ENCODE results near the gene PLEKHA8. TPM values are rescaled to one million over a fixed set of nuclear protein-coding genes. Genes with fewer than 3 reads are reported as not detected.

Gene PLEKHA8
- total RNA-seq, 1 donor from 2014 or later, result 62.7 TPM

DNA sequence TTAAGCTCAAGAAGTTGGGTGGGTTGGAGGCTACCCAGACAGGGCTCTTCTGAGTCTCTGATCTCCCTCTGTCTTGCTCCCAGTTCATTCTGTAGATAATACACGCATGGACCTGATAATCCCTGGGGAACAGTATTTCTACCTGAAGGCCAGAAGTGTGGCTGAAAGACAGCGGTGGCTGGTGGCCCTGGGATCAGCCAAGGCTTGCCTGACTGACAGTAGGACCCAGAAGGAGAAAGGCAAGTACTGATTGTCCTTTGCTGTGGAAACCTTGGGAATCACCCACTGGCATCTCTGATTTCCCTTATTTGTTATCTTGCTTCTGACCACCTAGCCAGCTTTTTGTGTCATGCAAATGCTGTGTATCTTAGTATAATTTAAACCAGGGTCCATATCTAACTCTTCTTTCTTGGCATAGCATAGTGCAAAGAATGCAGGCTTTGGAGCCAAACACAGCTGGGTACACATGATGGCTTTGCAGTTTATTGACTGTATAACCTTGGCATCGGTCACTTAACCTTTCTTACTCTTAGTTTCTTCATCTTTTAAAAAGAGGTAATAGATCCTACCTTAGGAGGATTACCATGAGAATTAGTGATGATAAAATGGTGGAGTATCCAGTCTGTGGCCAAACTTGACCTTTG, 18.0 kb downstream of the PLEKHA8 start:
- Histone ChIP-seq H3K36me3 (peaks cover 22% of the 10 kb centered on the region), H2AFZ (replicated peaks) (no peak overlapping the region), H3K4me3 (no peak overlapping the region), H4K20me1 (ENCODE audit: low read depth) (peaks cover 48% of the 10 kb centered on the region), H3K4me2 (no peak overlapping the region), H3K79me2 (ENCODE audit: low read depth) (peaks cover 33% of the 10 kb centered on the region), H3K27me3 (no peaks in the 10 kb centered on the region), H3K9ac (no peak overlapping the region), H3F3A (ENCODE audit: low read depth) (no peaks in the 10 kb centered on the region), H3K4me1 (no peaks in the 10 kb centered on the region), H3K9me3 (ENCODE audit: low read depth) (no peaks in the 10 kb centered on the region), H3K27ac (no peak overlapping the region)
- Mint-ChIP-seq H3K27me3 (ENCODE audit: insufficient read depth, low read depth) (peaks cover 2% of the 10 kb centered on the region), H3K27ac (no peak overlapping the region), H3K4me1 (no peaks in the 10 kb centered on the region), H3K4me3 (no peak overlapping the region), H3K36me3 (peaks cover 49% of the 10 kb centered on the region), H3K9me3 (peaks cover 3% of the 10 kb centered on the region)
- no peak for TF ChIP-seq CTCF (IDR thresholded peaks at IDR 0.05)
- TF ChIP-seq EZH2phosphoT487 (IDR thresholded peaks at IDR 0.05), result no peak
- TF ChIP-seq EZH2 (IDR thresholded peaks at IDR 0.05), result no peak
- no peak for DNase-seq (ENCODE audit: low spot score)

DNA sequence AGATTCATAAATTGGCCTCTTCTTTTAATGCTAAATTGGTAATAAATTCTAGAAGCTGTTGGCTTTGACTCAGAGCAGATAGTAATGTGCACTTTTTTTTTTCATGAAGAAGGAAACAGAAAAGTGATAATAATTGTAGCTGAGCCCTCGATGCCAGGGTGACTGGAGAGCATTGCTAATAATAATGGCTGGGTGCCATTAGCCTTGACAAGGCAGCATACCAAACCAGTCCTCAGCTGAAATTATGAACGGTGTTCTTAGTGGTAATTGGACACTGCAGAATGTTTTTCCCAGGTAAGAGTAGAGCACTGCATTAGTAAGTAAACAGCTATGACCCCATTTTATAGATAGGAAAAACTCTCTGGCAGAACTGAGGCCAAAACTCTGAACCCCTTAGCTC, 18.9 kb downstream of the PLEKHA8 start:
- Mint-ChIP-seq H3K4me3 (no peak overlapping the region), H3K9me3 (no peaks in the 10 kb centered on the region), H3K27me3 (ENCODE audit: insufficient read depth, low read depth) (peaks cover 2% of the 10 kb centered on the region), H3K36me3 (peaks cover 48% of the 10 kb centered on the region), H3K27ac (no peak overlapping the region), H3K4me1 (no peaks in the 10 kb centered on the region)
- H3F3A ChIP-seq (ENCODE audit: low read depth), result no peaks in the 10 kb centered on the region
- H3K9ac ChIP-seq, result no peak overlapping the region
- no peak overlapping the region for H3K27ac ChIP-seq
- H3K9me3 ChIP-seq (ENCODE audit: low read depth), result no peaks in the 10 kb centered on the region
- no peaks in the 10 kb centered on the region for H3K4me1 ChIP-seq
- TF ChIP-seq EZH2 (IDR thresholded peaks at IDR 0.05), result no peak
- TF ChIP-seq CTCF (IDR thresholded peaks at IDR 0.05), result no peak
- TF ChIP-seq EZH2phosphoT487 (IDR thresholded peaks at IDR 0.05), result no peak
- H3K36me3 ChIP-seq, result peaks cover 22% of the 10 kb centered on the region
- H3K27me3 ChIP-seq, result no peaks in the 10 kb centered on the region
- H3K79me2 ChIP-seq (ENCODE audit: low read depth), result peaks cover 24% of the 10 kb centered on the region
- no peak for DNase-seq (ENCODE audit: low spot score)
- H4K20me1 ChIP-seq (ENCODE audit: low read depth), result peaks cover 39% of the 10 kb centered on the region
- no peak overlapping the region for H2AFZ ChIP-seq (replicated peaks)
- no peak overlapping the region for H3K4me2 ChIP-seq
- no peak overlapping the region for H3K4me3 ChIP-seq

DNA sequence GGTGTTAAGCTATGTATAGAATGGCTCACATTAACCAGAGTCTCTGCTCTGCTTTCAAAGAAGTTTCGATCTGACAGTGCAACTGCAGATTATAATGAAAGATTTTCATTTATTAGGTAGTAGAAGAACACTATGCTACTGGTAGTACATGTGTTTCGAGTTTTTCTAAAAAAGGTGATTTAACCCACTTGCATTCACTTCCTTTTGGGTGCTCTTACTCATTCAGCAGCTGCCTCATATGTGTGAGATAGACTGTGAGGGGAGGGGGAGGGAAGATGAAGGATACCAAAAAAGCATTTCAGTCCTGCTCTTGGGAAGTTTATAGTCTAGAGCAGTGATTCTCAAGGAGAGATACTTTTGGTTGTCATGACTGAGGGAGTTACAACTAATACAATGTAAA, 20.4 kb downstream of the PLEKHA8 start:
- H3K4me1 ChIP-seq, result no peaks in the 10 kb centered on the region
- Mint-ChIP-seq H3K4me1 (no peaks in the 10 kb centered on the region), H3K4me3 (no peak overlapping the region), H3K9me3 (no peaks in the 10 kb centered on the region), H3K27ac (no peak overlapping the region), H3K36me3 (peaks cover 51% of the 10 kb centered on the region), H3K27me3 (ENCODE audit: insufficient read depth, low read depth) (peaks cover 2% of the 10 kb centered on the region)
- H3F3A ChIP-seq (ENCODE audit: low read depth), result no peaks in the 10 kb centered on the region
- peaks cover 23% of the 10 kb centered on the region for H3K36me3 ChIP-seq
- no peak overlapping the region for H3K4me2 ChIP-seq
- no peak overlapping the region for H3K4me3 ChIP-seq
- H3K9me3 ChIP-seq (ENCODE audit: low read depth), result no peaks in the 10 kb centered on the region
- H3K27ac ChIP-seq, result no peak overlapping the region
- no peak for DNase-seq (ENCODE audit: low spot score)
- peaks cover 30% of the 10 kb centered on the region for H4K20me1 ChIP-seq (ENCODE audit: low read depth)
- H3K9ac ChIP-seq, result no peak overlapping the region
- H3K27me3 ChIP-seq, result no peaks in the 10 kb centered on the region
- TF ChIP-seq CTCF (IDR thresholded peaks at IDR 0.05), result no peak
- H2AFZ ChIP-seq (replicated peaks), result no peak overlapping the region
- H3K79me2 ChIP-seq (ENCODE audit: low read depth), result peaks cover 10% of the 10 kb centered on the region
